ENCODE data around the gene FXYD1.
A peak's percentile ranks its signal among the peaks of the same experiment; 100 is the strongest.

FXYD1 gene

DNA sequence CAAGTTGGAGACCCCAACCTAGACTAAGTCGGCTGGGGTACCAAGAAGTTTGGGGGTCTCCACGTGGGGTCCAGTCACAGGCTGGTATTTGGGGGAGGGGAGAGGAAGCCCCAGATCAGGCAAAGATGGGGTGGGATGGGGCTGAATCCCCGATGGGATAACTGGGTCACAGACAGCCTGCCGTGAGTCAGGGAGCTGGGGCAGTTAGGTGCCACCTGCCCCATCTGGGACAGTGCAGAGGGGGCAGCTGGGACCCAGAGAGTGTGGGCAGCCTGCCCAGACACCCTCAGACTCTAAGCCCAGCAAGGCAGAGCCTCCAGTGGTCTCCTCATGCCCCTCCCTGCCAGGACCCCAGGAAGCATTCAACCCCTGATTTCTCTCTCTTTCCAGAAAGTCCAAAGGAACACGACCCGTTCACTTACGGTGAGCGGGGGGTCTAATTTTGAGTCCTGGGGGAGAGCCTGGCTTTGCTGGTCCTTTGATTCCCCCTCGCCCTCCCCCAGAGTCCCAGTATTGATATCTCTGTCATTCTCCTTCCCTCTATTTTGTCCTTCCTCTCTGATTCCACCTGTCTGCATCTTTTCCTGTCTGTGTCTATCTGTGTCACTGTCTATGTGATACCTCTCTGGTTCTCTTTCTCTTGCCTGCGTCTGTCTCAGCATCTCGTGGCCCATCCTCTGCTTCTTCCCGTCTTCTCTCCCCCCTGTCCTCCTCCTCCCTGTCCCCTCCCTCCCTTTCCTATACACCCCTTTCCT lies 1.8 kb downstream of the FXYD1 start:
- H3K27me3 ChIP-seq (ENCODE audit: low read depth, low read length): peaks cover 15% of the 10 kb centered on the region
- H3K9me3 ChIP-seq (ENCODE audit: control insufficient read depth in 1 of 2, low read length in 2 of 2): no peaks in the 10 kb centered on the region
- no peaks in the 10 kb centered on the region for H3K36me3 ChIP-seq (ENCODE audit: control insufficient read depth in 1 of 2, insufficient read depth in 2 of 2, low read length in 2 of 2)
- peak overlapping the region; percentile 35 for H3K27ac ChIP-seq (ENCODE audit: low read length)
- peaks cover 7 to 21% of the 10 kb centered on the region in 2 donors for H3K4me1 ChIP-seq (ENCODE audit: control insufficient read depth in 1 of 2, insufficient read depth in 2 of 2, low read length in 2 of 2)
- peak overlapping the region; percentile 8 to 57 for H3K4me3 ChIP-seq (ENCODE audit: low read depth in 1 of 2, low read length in 2 of 2)

- Histone ChIP-seq H3K36me3 (ENCODE audit: control insufficient read depth in 1 of 2, insufficient read depth in 2 of 2, low read length in 2 of 2) (no peaks in the 10 kb centered on the region), H3K4me1 (ENCODE audit: control insufficient read depth in 1 of 2, insufficient read depth in 2 of 2, low read length in 2 of 2) (peaks cover 7 to 15% of the 10 kb centered on the region in 2 donors), H3K27me3 (ENCODE audit: low read depth, low read length) (peaks cover 15% of the 10 kb centered on the region), H3K9me3 (ENCODE audit: control insufficient read depth in 1 of 2, low read length in 2 of 2) (no peaks in the 10 kb centered on the region), H3K4me3 (ENCODE audit: low read depth in 1 of 2, low read length in 2 of 2) (peak overlapping the region; percentile 8 to 57), H3K27ac (ENCODE audit: low read length) (peak overlapping the region; percentile 35)
Observed at GRCh38 chr19:35140962-35141836, 2.6 kb downstream of the FXYD1 start.

GRCh38 chr19:35141837-35142605 lies 3.4 kb downstream of the FXYD1 start:
- peak overlapping the region in 1 of 2 donors; percentile 27 for H3K4me3 ChIP-seq (ENCODE audit: low read depth in 1 of 2, low read length in 2 of 2)
- H3K4me1 ChIP-seq (ENCODE audit: control insufficient read depth in 1 of 2, insufficient read depth in 2 of 2, low read length in 2 of 2): peaks cover 7 to 15% of the 10 kb centered on the region in 2 donors
- no peaks in the 10 kb centered on the region for H3K36me3 ChIP-seq (ENCODE audit: control insufficient read depth in 1 of 2, insufficient read depth in 2 of 2, low read length in 2 of 2)
- no peak overlapping the region for H3K27ac ChIP-seq (ENCODE audit: low read length)
- H3K9me3 ChIP-seq (ENCODE audit: control insufficient read depth in 1 of 2, low read length in 2 of 2): no peaks in the 10 kb centered on the region
- H3K27me3 ChIP-seq (ENCODE audit: low read depth, low read length): peaks cover 13% of the 10 kb centered on the region

- no peaks in the 10 kb centered on the region for H3K36me3 ChIP-seq (ENCODE audit: control insufficient read depth in 1 of 2, insufficient read depth in 2 of 2, low read length in 2 of 2)
- H3K4me1 ChIP-seq (ENCODE audit: control insufficient read depth in 1 of 2, insufficient read depth in 2 of 2, low read length in 2 of 2): peaks cover 7 to 15% of the 10 kb centered on the region in 2 donors
- no peak overlapping the region for H3K4me3 ChIP-seq (ENCODE audit: low read depth in 1 of 2, low read length in 2 of 2)
- H3K9me3 ChIP-seq (ENCODE audit: control insufficient read depth in 1 of 2, low read length in 2 of 2): no peaks in the 10 kb centered on the region
- peaks cover 10% of the 10 kb centered on the region for H3K27me3 ChIP-seq (ENCODE audit: low read depth, low read length)
- H3K27ac ChIP-seq (ENCODE audit: low read length): no peak overlapping the region
Observed at GRCh38 chr19:35142606-35143230, 4.1 kb downstream of the FXYD1 start.

DNA sequence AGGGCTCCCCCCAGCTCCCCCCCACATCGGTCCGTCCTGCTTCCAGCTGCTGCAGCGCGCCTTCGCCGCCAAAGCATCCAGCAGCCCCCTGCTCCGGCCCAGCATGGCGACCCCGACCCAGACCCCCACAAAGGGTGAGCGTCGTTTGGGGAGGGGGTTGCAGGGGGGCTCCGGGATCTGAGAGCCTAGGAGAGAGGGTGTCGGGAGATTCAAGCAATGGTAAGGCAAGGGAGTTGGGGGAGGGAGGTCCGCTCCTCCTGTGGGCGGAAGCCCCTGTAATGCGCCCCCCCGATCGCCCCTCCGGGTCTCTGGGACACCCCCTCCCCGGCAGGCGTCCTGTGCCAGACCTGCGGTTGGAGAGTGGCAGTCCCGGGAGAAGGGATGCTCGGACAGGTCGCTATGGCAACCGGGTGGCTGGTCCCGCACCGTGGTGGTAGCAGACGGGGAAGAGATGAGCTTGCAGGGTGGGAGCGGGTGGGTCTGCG lies 4.6 kb downstream of the FXYD1 start, which contains the start of gene FXYD7:
Gene FXYD7 (plus strand): TSS at position 25 of the 485 bp plus-strand sequence. CDS start 79 bp downstream, at position 104.
- Histone ChIP-seq H3K36me3 (ENCODE audit: control insufficient read depth in 1 of 2, insufficient read depth in 2 of 2, low read length in 2 of 2) (no peaks in the 10 kb centered on the region), H3K27me3 (ENCODE audit: low read depth, low read length) (peaks cover 10% of the 10 kb centered on the region), H3K4me1 (ENCODE audit: control insufficient read depth in 1 of 2, insufficient read depth in 2 of 2, low read length in 2 of 2) (peaks cover 7 to 15% of the 10 kb centered on the region in 2 donors), H3K9me3 (ENCODE audit: control insufficient read depth in 1 of 2, low read length in 2 of 2) (no peaks in the 10 kb centered on the region), H3K27ac (ENCODE audit: low read length) (no peak within 1 kb of the TSS), H3K4me3 (ENCODE audit: low read depth in 1 of 2, low read length in 2 of 2) (no peak within 1 kb of the TSS)

- H3K27ac ChIP-seq (ENCODE audit: low read length): no peak overlapping the region
- peaks cover 7 to 15% of the 10 kb centered on the region in 2 donors for H3K4me1 ChIP-seq (ENCODE audit: control insufficient read depth in 1 of 2, insufficient read depth in 2 of 2, low read length in 2 of 2)
- H3K4me3 ChIP-seq (ENCODE audit: low read depth in 1 of 2, low read length in 2 of 2): no peak overlapping the region
Observed at GRCh38 chr19:35143818-35144217, 5.2 kb downstream of the FXYD1 start.

GRCh38 chr19:35144259-35144599 lies 5.6 kb downstream of the FXYD1 start:
- H3K27ac ChIP-seq (ENCODE audit: low read length): no peak overlapping the region
- peaks cover 7 to 15% of the 10 kb centered on the region in 2 donors for H3K4me1 ChIP-seq (ENCODE audit: control insufficient read depth in 1 of 2, insufficient read depth in 2 of 2, low read length in 2 of 2)
- H3K4me3 ChIP-seq (ENCODE audit: low read depth in 1 of 2, low read length in 2 of 2): no peak overlapping the region
- no peaks in the 10 kb centered on the region for H3K9me3 ChIP-seq (ENCODE audit: control insufficient read depth in 1 of 2, low read length in 2 of 2)
- H3K27me3 ChIP-seq (ENCODE audit: low read depth, low read length): peaks cover 10% of the 10 kb centered on the region
- H3K36me3 ChIP-seq (ENCODE audit: control insufficient read depth in 1 of 2, insufficient read depth in 2 of 2, low read length in 2 of 2): no peaks in the 10 kb centered on the region

More at GRCh38 chr19:35143818-35144217, 5.2 kb downstream of the FXYD1 start:
- H3K36me3 ChIP-seq (ENCODE audit: control insufficient read depth in 1 of 2, insufficient read depth in 2 of 2, low read length in 2 of 2): no peaks in the 10 kb centered on the region
- peaks cover 10% of the 10 kb centered on the region for H3K27me3 ChIP-seq (ENCODE audit: low read depth, low read length)
- no peaks in the 10 kb centered on the region for H3K9me3 ChIP-seq (ENCODE audit: control insufficient read depth in 1 of 2, low read length in 2 of 2)

- Histone ChIP-seq H3K4me1 (ENCODE audit: control insufficient read depth in 1 of 2, insufficient read depth in 2 of 2, low read length in 2 of 2) (peaks cover 7 to 15% of the 10 kb centered on the region in 2 donors), H3K36me3 (ENCODE audit: control insufficient read depth in 1 of 2, insufficient read depth in 2 of 2, low read length in 2 of 2) (no peaks in the 10 kb centered on the region), H3K27ac (ENCODE audit: low read length) (no peak overlapping the region), H3K4me3 (ENCODE audit: low read depth in 1 of 2, low read length in 2 of 2) (no peak overlapping the region), H3K9me3 (ENCODE audit: control insufficient read depth in 1 of 2, low read length in 2 of 2) (no peaks in the 10 kb centered on the region), H3K27me3 (ENCODE audit: low read depth, low read length) (peaks cover 10% of the 10 kb centered on the region)
Observed at GRCh38 chr19:35144600-35145436, 6.2 kb downstream of the FXYD1 start.

DNA sequence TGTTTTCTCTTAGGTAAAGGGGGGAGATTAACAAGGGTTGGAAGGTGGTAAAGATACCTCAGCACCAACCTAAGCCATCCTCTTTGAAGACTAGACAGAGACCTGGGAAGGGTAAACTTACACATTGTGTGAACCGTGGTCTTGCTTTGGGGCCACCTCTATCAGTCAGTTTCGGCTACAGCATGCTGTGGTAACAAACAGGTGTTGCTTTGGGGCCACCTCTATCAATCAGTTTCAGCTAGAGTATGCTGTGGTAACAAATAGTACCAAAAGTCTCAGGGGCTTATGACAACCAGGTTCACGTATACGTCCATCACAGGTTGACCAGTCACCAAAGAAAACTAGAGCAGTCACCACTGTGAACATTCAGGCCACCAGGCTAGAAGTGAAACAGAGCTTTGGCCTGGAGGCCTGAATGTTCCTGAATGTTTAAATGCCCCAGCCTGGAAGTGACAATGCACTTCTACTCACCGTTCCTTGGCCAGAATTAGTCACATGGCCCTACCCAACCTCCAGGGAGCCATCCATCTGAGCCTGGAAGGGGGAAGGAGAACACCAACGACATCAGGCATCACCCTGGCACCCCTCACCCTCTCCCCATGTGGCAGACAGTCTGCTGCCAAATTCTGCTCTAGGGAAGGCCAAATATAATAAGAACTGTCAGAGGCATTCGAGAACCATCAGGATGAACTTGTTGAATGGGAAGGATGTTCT lies 8.3 kb downstream of the FXYD1 start:
- H3K27me3 ChIP-seq (ENCODE audit: low read depth, low read length): peaks cover 10% of the 10 kb centered on the region
- H3K4me1 ChIP-seq (ENCODE audit: control insufficient read depth in 1 of 2, insufficient read depth in 2 of 2, low read length in 2 of 2): peaks cover 5 to 9% of the 10 kb centered on the region in 2 donors
- H3K27ac ChIP-seq (ENCODE audit: low read length): no peak overlapping the region
- no peak overlapping the region for H3K4me3 ChIP-seq (ENCODE audit: low read depth in 1 of 2, low read length in 2 of 2)
- H3K36me3 ChIP-seq (ENCODE audit: control insufficient read depth in 1 of 2, insufficient read depth in 2 of 2, low read length in 2 of 2): no peaks in the 10 kb centered on the region
- H3K9me3 ChIP-seq (ENCODE audit: control insufficient read depth in 1 of 2, low read length in 2 of 2): no peaks in the 10 kb centered on the region
